Stomach (tissue), 9 donors: ENCODE data around the gene SLC15A2. TPM values are rescaled to one million over a fixed set of nuclear protein-coding genes. Genes with fewer than 3 reads are reported as not detected.

Experiments
- DNase-seq, 2 donors: peaks; one replicate each; pipeline versions ENCODE4 v3.0.0 to v3.0.0-alpha.2; 2013 to 2019
- H3K27ac ChIP-seq, 5 donors: fragments of 200-600 bp in 4 of 5; sonication (generic) in 4 of 5; one replicate each; pipeline ENCODE4 v1.5.1; 2013 to 2019; ENCODE audit warnings: mild to moderate bottlenecking in 1 of 5, moderate library complexity in 1 of 5
- H3K27me3 ChIP-seq, 3 donors: fragments of 200-600 bp; sonication (generic); one replicate each; pipeline ENCODE4 v1.5.1; 2017 to 2019; ENCODE audit warnings: mixed run types in 1 of 3
- H3K36me3 ChIP-seq, 4 donors: fragments of 200-600 bp; sonication (generic); 1 replicate in 3 of 4; 2 replicates in 1 of 4; pipeline ENCODE4 v1.5.1; 2016 to 2019
- H3K4me1 ChIP-seq, 4 donors: fragments of 200-600 bp; sonication (generic); one replicate each; pipeline ENCODE4 v1.5.1; 2016 to 2019
- H3K4me3 ChIP-seq, 4 donors: fragments of 200-600 bp; sonication (generic) in 3 of 4; one replicate each; pipeline ENCODE4 v1.5.1; 2016 to 2019; ENCODE audit warnings: mild to moderate bottlenecking in 1 of 4
- H3K9me3 ChIP-seq, 4 donors: fragments of 200-600 bp; sonication (generic); one replicate each; pipeline ENCODE4 v1.5.1; 2016 to 2019
- CTCF ChIP-seq, 7 experiments: fragments of 450-650 bp in 4 of 7; fragments of 200-600 bp in 3 of 7; sonication (generic) in 3 of 7; IDR thresholded peaks; one replicate each; pipeline ENCODE4 v1.5.1; 2016 to 2019; ENCODE audit warnings: antibody characterized with exemption in 7 of 7, control low read depth in 2 of 7, mild to moderate bottlenecking in 1 of 7
- EP300 ChIP-seq: sonication (generic); formaldehyde crosslinking; IDR thresholded peaks from one replicate; pipeline ENCODE4 v1.6.1; 2017; ENCODE audit warnings: antibody characterized with exemption
- POLR2A ChIP-seq, 4 donors: fragments of 450-650 bp; IDR thresholded peaks; one replicate each; pipeline ENCODE4 v1.6.1; 2016; ENCODE audit warnings: antibody characterized with exemption in 4 of 4, control low read depth in 2 of 4, mild to moderate bottlenecking in 1 of 4, moderate library complexity in 1 of 4
- POLR2AphosphoS5 ChIP-seq, 3 donors: sonication (generic); formaldehyde crosslinking; IDR thresholded peaks; one replicate each; pipeline ENCODE4 v1.6.1; 2016; ENCODE audit warnings: antibody characterized with exemption in 3 of 3
- WGBS, 5 donors: extraction: QIAGEN DNeasy Blood & Tissue Kit in 3 of 5; methylation state at CpG; one replicate each; pipeline versions ENCODE4 v1.1.5 to v1.1.7; 2013 to 2018; 5-methylcytosine and 5-hydroxymethylcytosine counted together
- intact Hi-C: fragments of 100-400 bp; cut with DNase I; formaldehyde crosslinking; loops from one replicate; pipeline ENCODE4 v1.15.1; 2023; ENCODE audit warnings: low total_unique reads
- polyA plus RNA-seq, 3 donors: library from polyadenylated mRNA; stranded (reverse); fragments of 200-250 nt; gene quantifications; one replicate each; pipeline ENCODE4 v1.2.3, GENCODE V29; 2013
- total RNA-seq, 5 donors: library from RNA; depleted of rRNA; stranded (reverse); fragments of >200 nt; gene quantifications; one replicate each; pipeline versions ENCODE4 v1.1.0 to v1.2.3, GENCODE V29; 2014 to 2016
- donor health status: healthy with polysubstance abuse.
- donor health status: Bipolar disorder and iron deficiency.
- donor health status: healthy.

SLC15A2 gene
- total and polyA plus RNA-seq, 8 donors, result 0.44 to 16.5 (median 5.6) TPM; not detected in 2

DNA sequence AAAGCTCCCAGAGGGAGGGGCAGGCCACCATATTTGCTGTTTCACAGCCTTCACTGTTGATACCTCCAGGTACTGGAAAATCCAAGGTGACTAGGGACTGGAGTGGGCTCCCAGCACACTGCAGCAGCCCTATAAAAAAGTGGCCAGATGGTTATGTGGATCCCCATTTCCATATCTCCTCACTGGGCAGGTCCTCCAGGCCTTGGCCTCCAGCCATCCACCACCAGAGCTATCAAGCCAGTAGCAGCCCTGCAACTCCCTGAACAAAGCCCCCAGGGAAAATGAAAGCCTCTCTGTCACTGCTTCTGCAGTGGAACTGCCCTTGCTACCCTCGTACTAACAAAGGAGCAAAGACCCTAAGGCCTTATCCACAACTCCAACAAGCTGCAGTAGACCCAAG is 69.4 kb downstream of the SLC15A2 start:
- TF ChIP-seq EP300, result no peak
- no peak for TF ChIP-seq CTCF (IDR thresholded peaks at IDR 0.05)
- TF ChIP-seq POLR2A (IDR thresholded peaks at IDR 0.05), result no peak
- TF ChIP-seq POLR2AphosphoS5 (IDR thresholded peaks at IDR 0.05), result no peak
- intact Hi-C loops, result no loop called here

GRCh38 chr3:121969631-121970030 is 75.4 kb downstream of the SLC15A2 start:
- TF ChIP-seq EP300 (no peak), POLR2A (IDR thresholded peaks at IDR 0.05) (no peak), CTCF (IDR thresholded peaks at IDR 0.05) (no peak), POLR2AphosphoS5 (IDR thresholded peaks at IDR 0.05) (no peak)
- Histone ChIP-seq H3K36me3 (no peaks in the 10 kb centered on the region), H3K27ac (no peak overlapping the region), H3K4me1 (no peaks in the 10 kb centered on the region), H3K4me3 (no peak overlapping the region), H3K9me3 (no peaks in the 10 kb centered on the region), H3K27me3 (no peaks in the 10 kb centered on the region)
- DNase-seq, result no peak
- 30 to 57% (median 45%) methylated on average over 2 of the region's 2 CpGs for WGBS, 5 donors
- intact Hi-C loops, result no loop called here

More for the DNA sequence above, 69.4 kb downstream of the SLC15A2 start:
- Histone ChIP-seq H3K27me3 (no peaks in the 10 kb centered on the region), H3K9me3 (peaks cover 0 to 24% (median 5%) of the 10 kb centered on the region in 4 donors), H3K36me3 (no peaks in the 10 kb centered on the region), H3K27ac (no peak overlapping the region), H3K4me3 (no peak overlapping the region), H3K4me1 (no peaks in the 10 kb centered on the region)
- WGBS, 5 donors, result 60 to 82% (median 64%) methylated on average over 1 of the region's 1 CpG; no CpG with 5 or more reads in 1 of the 5 donors
- DNase-seq, result no peak

- TF ChIP-seq CTCF (IDR thresholded peaks at IDR 0.05) (no peak), POLR2A (IDR thresholded peaks at IDR 0.05) (no peak), POLR2AphosphoS5 (IDR thresholded peaks at IDR 0.05) (no peak), EP300 (no peak)
- DNase-seq, result no peak
- intact Hi-C loops, result no loop called here
- H3K4me1 ChIP-seq, result no peaks in the 10 kb centered on the region
- H3K27ac ChIP-seq, result no peak overlapping the region
- H3K36me3 ChIP-seq, result no peaks in the 10 kb centered on the region
- no peaks in the 10 kb centered on the region for H3K27me3 ChIP-seq
- H3K9me3 ChIP-seq, result peaks cover 0 to under 1% (median 0%) of the 10 kb centered on the region in 4 donors
- 29 to 61% (median 34%) methylated on average over 1 of the region's 1 CpG for WGBS, 5 donors
- H3K4me3 ChIP-seq, result no peak overlapping the region
These were observed 75.8 kb downstream of the SLC15A2 start for GRCh38 chr3:121970047-121970446.

- Histone ChIP-seq H3K4me3 (no peak overlapping the region), H3K4me1 (peaks cover 0 to 3% (median 1%) of the 10 kb centered on the region in 4 donors), H3K27ac (no peak overlapping the region), H3K27me3 (no peaks in the 10 kb centered on the region), H3K9me3 (peaks cover 0 to 5% (median 3%) of the 10 kb centered on the region in 4 donors), H3K36me3 (no peaks in the 10 kb centered on the region)
- no peak for DNase-seq
- TF ChIP-seq EP300 (no peak), POLR2AphosphoS5 (IDR thresholded peaks at IDR 0.05) (no peak), POLR2A (IDR thresholded peaks at IDR 0.05) (no peak), CTCF (IDR thresholded peaks at IDR 0.05) (no peak)
- WGBS, 5 donors, result 93 to 98% (median 95%) methylated on average over 2 of the region's 2 CpGs
- intact Hi-C loops, result no loop called here
These were observed 80.5 kb downstream of the SLC15A2 start for GRCh38 chr3:121974601-121975111.
